Upper lobe of right lung (tissue), 1 donor: Measurements from ENCODE around the gene DYTN. TPM values are rescaled to one million over a fixed set of nuclear protein-coding genes. Genes with fewer than 3 reads are reported as not detected.

Experiments
- ATAC-seq: fragments of 200-7000 bp; cut with Tn5 transposase; one replicate; pipeline ENCODE4 v1.9.1; 2020; ENCODE audit warnings: mild to moderate bottlenecking, moderate library complexity
- DNase-seq: peaks from one replicate; pipeline ENCODE4 v3.0.0-alpha.2; 2020
- H3K27ac ChIP-seq: fragments of 200-600 bp; one replicate; pipeline ENCODE4 v1.8.0; 2022
- H3K27me3 ChIP-seq: fragments of 200-600 bp; one replicate; pipeline ENCODE4 v1.8.0; 2022; ENCODE audit warnings: mild to moderate bottlenecking
- H3K36me3 ChIP-seq: fragments of 200-600 bp; one replicate; pipeline ENCODE4 v1.8.0; 2022
- H3K4me1 ChIP-seq: fragments of 200-600 bp; one replicate; pipeline ENCODE4 v1.8.0; 2022
- H3K4me3 ChIP-seq: fragments of 200-600 bp; one replicate; pipeline ENCODE4 v1.8.0; 2022; ENCODE audit warnings: mild to moderate bottlenecking
- H3K9me3 ChIP-seq: fragments of 200-600 bp; one replicate; pipeline ENCODE4 v1.8.0; 2022
- CTCF ChIP-seq: fragments of 200-600 bp; IDR thresholded peaks from one replicate; pipeline ENCODE4 v1.8.0; 2022; ENCODE audit warnings: antibody characterized with exemption
- intact Hi-C: fragments of 100-400 bp; cut with DNase I; formaldehyde crosslinking; loops from one replicate; pipeline ENCODE4 v1.11.0; 2022
- total RNA-seq: library from RNA; stranded (reverse); fragmentation: NEBNext Ultra II Directional; extraction: Animal tissue kit (Norgen Biotek cat#: 25700); gene quantifications from one replicate; pipeline ENCODE4 v1.2.1, GENCODE V29; 2021
- donor health status: DM: no; HTN: yes; CAD: no; lungs with severe emphysema.

DYTN gene
- total RNA-seq, 1 donor from 2014 or later: not detected

DNA sequence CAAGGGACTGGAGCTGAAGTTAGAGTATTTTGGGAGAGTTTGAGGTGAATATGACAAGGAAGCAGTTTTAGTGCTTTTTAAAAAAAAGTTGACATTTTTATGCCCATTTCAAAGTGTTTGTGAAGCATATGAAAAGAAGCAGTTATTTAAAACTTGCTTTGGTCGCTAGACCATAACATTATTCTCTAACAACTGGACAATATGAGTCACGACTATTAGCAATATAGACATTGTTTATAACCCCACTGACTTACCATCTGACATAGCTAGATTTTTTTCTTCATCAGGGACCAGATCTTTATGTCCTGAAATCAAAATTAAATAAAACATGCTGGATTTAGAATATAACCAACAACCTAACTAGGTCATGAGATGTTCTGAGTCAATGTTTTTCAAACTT, 22.6 kb upstream of the DYTN start:
- Histone ChIP-seq H3K27ac (no peak overlapping the region), H3K4me3 (no peak overlapping the region), H3K9me3 (no peaks in the 10 kb centered on the region), H3K36me3 (no peaks in the 10 kb centered on the region), H3K4me1 (no peaks in the 10 kb centered on the region), H3K27me3 (no peaks in the 10 kb centered on the region)
- ATAC-seq: no peak
- no peak for TF ChIP-seq CTCF
- DNase-seq: no peak
- intact Hi-C loops: no loop called here

- ATAC-seq: no peak
- no peaks in the 10 kb centered on the region for H3K4me1 ChIP-seq
- intact Hi-C loops: no loop called here
- no peak overlapping the region for H3K27ac ChIP-seq
- no peak for TF ChIP-seq CTCF
- no peak overlapping the region for H3K4me3 ChIP-seq
- H3K27me3 ChIP-seq: no peaks in the 10 kb centered on the region
- no peaks in the 10 kb centered on the region for H3K9me3 ChIP-seq
- H3K36me3 ChIP-seq: no peaks in the 10 kb centered on the region
- DNase-seq: no peak
Observed at GRCh38 chr2:206739271-206739670, 21.1 kb upstream of the DYTN start.

- intact Hi-C loops: no loop called here
- Histone ChIP-seq H3K27me3 (no peaks in the 10 kb centered on the region), H3K4me1 (no peaks in the 10 kb centered on the region), H3K36me3 (no peaks in the 10 kb centered on the region), H3K27ac (no peak overlapping the region), H3K9me3 (no peaks in the 10 kb centered on the region), H3K4me3 (no peak overlapping the region)
- ATAC-seq: no peak
- TF ChIP-seq CTCF: no peak
- no peak for DNase-seq
Observed at GRCh38 chr2:206736935-206737334, 18.7 kb upstream of the DYTN start.

DNA sequence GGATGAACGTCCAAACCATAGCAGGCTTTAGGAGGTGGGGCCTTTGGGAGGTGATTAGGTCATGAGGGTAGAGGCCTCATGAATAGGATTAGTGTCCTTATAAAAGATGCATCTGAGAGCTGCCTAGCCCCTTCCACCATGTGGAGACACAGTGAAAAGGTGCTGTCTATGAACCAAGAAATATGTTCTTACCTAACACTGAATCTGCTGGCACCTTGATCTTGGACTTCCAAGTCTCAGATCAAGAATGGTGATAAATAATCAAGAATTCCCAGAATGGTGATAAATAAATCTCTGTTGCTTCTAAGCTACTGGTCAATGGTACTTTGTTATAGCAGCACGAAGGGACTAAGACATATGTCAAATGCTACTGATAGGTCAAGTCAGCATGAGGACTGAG, 15.1 kb upstream of the DYTN start:
- DNase-seq (no peak), ATAC-seq (no peak)
- Histone ChIP-seq H3K4me1 (no peaks in the 10 kb centered on the region), H3K27me3 (no peaks in the 10 kb centered on the region), H3K4me3 (no peak overlapping the region), H3K9me3 (no peaks in the 10 kb centered on the region), H3K27ac (no peak overlapping the region), H3K36me3 (no peaks in the 10 kb centered on the region)
- intact Hi-C loops: no loop called here
- no peak for TF ChIP-seq CTCF

GRCh38 chr2:206728277-206729199, 10.3 kb upstream of the DYTN start:
- TF ChIP-seq CTCF: no peak
- Histone ChIP-seq H3K9me3 (no peaks in the 10 kb centered on the region), H3K27ac (no peak overlapping the region), H3K36me3 (no peaks in the 10 kb centered on the region), H3K4me3 (no peak overlapping the region), H3K4me1 (no peaks in the 10 kb centered on the region), H3K27me3 (no peaks in the 10 kb centered on the region)
- ATAC-seq: no peak
- no peak for DNase-seq
- intact Hi-C loops: no loop called here
